ENCODE measurements around the gene DPM1.

DPM1 gene

GRCh38 chr20:50957798-50958614 is at the start of gene DPM1:
DPM1 (minus strand) TSS chr20:50958532; CDS start chr20:50958523, 9 bp downstream.
- peak; percentile 90 for DNase-seq

- no peak for DNase-seq
Measured at GRCh38 chr20:51005214-51005613, 46.9 kb upstream of the DPM1 start.

- no peak for DNase-seq
Measured at GRCh38 chr20:51004781-51005180, 46.4 kb upstream of the DPM1 start.

- DNase-seq: no peak
Measured at GRCh38 chr20:51004305-51004727, 46.0 kb upstream of the DPM1 start.

- no peak for DNase-seq
Measured at GRCh38 chr20:51003753-51004152, 45.4 kb upstream of the DPM1 start.

GRCh38 chr20:51002633-51003032 is 44.3 kb upstream of the DPM1 start:
- no peak for DNase-seq

- DNase-seq: no peak
Measured at GRCh38 chr20:51001430-51002265, 43.3 kb upstream of the DPM1 start.

- DNase-seq: no peak
Measured at GRCh38 chr20:50999355-50999754, 41.0 kb upstream of the DPM1 start.

GRCh38 chr20:50996901-50997865 is 38.9 kb upstream of the DPM1 start:
- DNase-seq: no peak

GRCh38 chr20:50995506-50995905 is 37.2 kb upstream of the DPM1 start:
- DNase-seq: no peak

- no peak for DNase-seq
Measured at GRCh38 chr20:50993876-50994275, 35.5 kb upstream of the DPM1 start.

- no peak for DNase-seq
Measured at GRCh38 chr20:50992733-50993457, 34.6 kb upstream of the DPM1 start.

GRCh38 chr20:50992336-50992732 is 34.0 kb upstream of the DPM1 start:
- no peak for DNase-seq

GRCh38 chr20:50991076-50991475 is 32.7 kb upstream of the DPM1 start:
- DNase-seq: no peak

GRCh38 chr20:50987493-50988210 is 29.3 kb upstream of the DPM1 start:
- DNase-seq: peak; percentile 82

GRCh38 chr20:50983321-50983720 is 25.0 kb upstream of the DPM1 start:
- DNase-seq: no peak

- peak; percentile 41 for DNase-seq
Measured at GRCh38 chr20:50982363-50982762, 24.0 kb upstream of the DPM1 start.

- no peak for DNase-seq
Measured at GRCh38 chr20:50981714-50982048, 23.3 kb upstream of the DPM1 start.

GRCh38 chr20:50980851-50981713 is 22.8 kb upstream of the DPM1 start:
- DNase-seq: peak; percentile 54

GRCh38 chr20:50980071-50980681 is 21.8 kb upstream of the DPM1 start:
- no peak for DNase-seq
